Measurements from ENCODE around the gene ESPNL.

- TF ChIP-seq CTCF (IDR thresholded peaks at IDR 0.05; ENCODE audit: low read length) (no peak), EZH2phosphoT487 (IDR thresholded peaks at IDR 0.05; ENCODE audit: low read length) (no peak)
These were observed 24.5 kb downstream of the ESPNL start for GRCh38 chr2:238124488-238125126.
